ENCODE measurements around the gene FCGR3B.
"Not testable (repeated sequence)": the region's sequence is repeated elsewhere in the genome, so short reads cannot be mapped to it uniquely, and the experiment has no call there.

FCGR3B gene

GRCh38 chr1:161605024-161605423, 26.0 kb downstream of the FCGR3B start:
- DNase-seq (ENCODE audit: low read depth): not testable (repeated sequence)

- DNase-seq (ENCODE audit: low read depth): not testable (repeated sequence)
Measured at GRCh38 chr1:161597077-161597476, 33.9 kb downstream of the FCGR3B start.

GRCh38 chr1:161595583-161595982, 35.4 kb downstream of the FCGR3B start:
- not testable (repeated sequence) for DNase-seq (ENCODE audit: low read depth)

- DNase-seq (ENCODE audit: low read depth): not testable (repeated sequence)
Measured at GRCh38 chr1:161595173-161595572, 35.8 kb downstream of the FCGR3B start.

- DNase-seq (ENCODE audit: low read depth): not testable (repeated sequence)
Measured at GRCh38 chr1:161594269-161594984, 36.5 kb downstream of the FCGR3B start.

GRCh38 chr1:161593092-161593755, 37.8 kb downstream of the FCGR3B start:
- DNase-seq (ENCODE audit: low read depth): not testable (repeated sequence)

GRCh38 chr1:161592586-161592985, 38.4 kb downstream of the FCGR3B start:
- not testable (repeated sequence) for DNase-seq (ENCODE audit: low read depth)

- not testable (repeated sequence) for DNase-seq (ENCODE audit: low read depth)
Measured at GRCh38 chr1:161589920-161590319, 41.1 kb downstream of the FCGR3B start.

GRCh38 chr1:161589365-161589764, 41.6 kb downstream of the FCGR3B start:
- not testable (repeated sequence) for DNase-seq (ENCODE audit: low read depth)

- DNase-seq (ENCODE audit: low read depth): not testable (repeated sequence)
Measured at GRCh38 chr1:161588596-161588995, 42.4 kb downstream of the FCGR3B start.

GRCh38 chr1:161582882-161583281, 48.1 kb downstream of the FCGR3B start:
- not testable (repeated sequence) for DNase-seq (ENCODE audit: low read depth)

- DNase-seq (ENCODE audit: low read depth): not testable (repeated sequence)
Measured at GRCh38 chr1:161580879-161581537, 50.0 kb downstream of the FCGR3B start.

- not testable (repeated sequence) for DNase-seq (ENCODE audit: low read depth)
Measured at GRCh38 chr1:161579856-161580507, 51.0 kb downstream of the FCGR3B start.

GRCh38 chr1:161576676-161577075, 54.3 kb downstream of the FCGR3B start:
- DNase-seq (ENCODE audit: low read depth): not testable (repeated sequence)

Data from fibroblast of gingiva (primary cell).